GM10847 (cell line): ENCODE measurements around the gene ACOD1.

ENCODE experiments used
- POLR2A ChIP-seq: IDR thresholded peaks from 2 replicates; pipeline ENCODE4 v1.6.1; 2011; ENCODE audit not compliant: insufficient read length; ENCODE audit errors: extremely low read depth

The ACOD1 gene

GRCh38 chr13:77002590-77003190, 54.4 kb downstream of the ACOD1 start:
- TF ChIP-seq POLR2A: no peak
